Kidney tubule cell (primary cell): ENCODE measurements around the gene PGR.

Source experiments
- DNase-seq: peaks from one replicate; pipeline ENCODE4 v3.0.0-alpha.2; 2018; ENCODE audit warnings: low spot score

The PGR gene

GRCh38 chr11:101129203-101129943, at the start of gene PGR:
Gene PGR (minus strand): TSS chr11:101129813. CDS start chr11:101129070, 743 bp downstream.
- no peak for DNase-seq

GRCh38 chr11:101176381-101176780, 46.8 kb upstream of the PGR start:
- DNase-seq: no peak

DNA sequence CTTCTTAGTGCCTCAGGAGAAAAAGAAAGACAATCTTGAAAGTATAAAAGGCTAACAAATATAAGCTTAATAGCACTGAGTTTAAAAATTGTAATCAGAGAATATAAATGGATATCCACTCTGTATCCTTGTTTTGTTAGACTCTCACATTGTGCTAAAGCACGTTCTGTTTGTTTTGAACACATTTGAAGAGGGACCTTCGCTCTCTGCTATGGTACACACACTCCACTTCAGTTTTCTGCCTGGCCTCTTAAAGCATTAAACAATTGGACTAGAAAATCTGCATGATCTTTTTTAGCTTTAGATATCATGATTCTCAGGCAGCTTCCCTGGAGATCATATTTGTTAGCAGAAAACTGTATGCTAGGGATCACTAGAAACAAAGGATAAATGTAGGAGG, 40.3 kb upstream of the PGR start:
- no peak for DNase-seq

DNA sequence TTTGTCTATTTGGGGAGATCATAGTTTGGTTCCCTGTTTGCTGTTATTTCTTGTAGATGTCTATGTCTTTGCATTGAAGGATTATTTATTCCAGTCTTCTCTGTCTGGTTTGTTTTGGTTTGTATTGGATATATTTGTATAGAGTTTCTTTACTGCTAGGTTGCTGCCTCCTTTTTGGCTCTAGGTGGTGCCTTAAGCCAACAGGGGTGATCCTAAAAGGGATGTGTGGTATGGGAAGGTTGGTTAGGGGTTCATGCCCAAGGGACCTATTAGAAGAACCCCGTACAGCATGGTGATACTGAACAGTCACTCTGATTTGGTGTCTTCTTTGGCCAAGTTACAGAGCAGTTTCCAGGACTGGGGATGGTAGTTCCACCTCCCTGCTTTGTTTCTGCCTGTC, 36.4 kb upstream of the PGR start:
- DNase-seq: no peak

- DNase-seq: no peak
Measured at GRCh38 chr11:101158119-101158518, 28.5 kb upstream of the PGR start.

GRCh38 chr11:101138245-101138930, 8.8 kb upstream of the PGR start:
- no peak for DNase-seq

- DNase-seq: peak; percentile 8
Measured at GRCh38 chr11:101133190-101133589, 3.6 kb upstream of the PGR start.

- no peak for DNase-seq
Measured at GRCh38 chr11:101128571-101129202, 926 bp downstream of the PGR start.

DNA sequence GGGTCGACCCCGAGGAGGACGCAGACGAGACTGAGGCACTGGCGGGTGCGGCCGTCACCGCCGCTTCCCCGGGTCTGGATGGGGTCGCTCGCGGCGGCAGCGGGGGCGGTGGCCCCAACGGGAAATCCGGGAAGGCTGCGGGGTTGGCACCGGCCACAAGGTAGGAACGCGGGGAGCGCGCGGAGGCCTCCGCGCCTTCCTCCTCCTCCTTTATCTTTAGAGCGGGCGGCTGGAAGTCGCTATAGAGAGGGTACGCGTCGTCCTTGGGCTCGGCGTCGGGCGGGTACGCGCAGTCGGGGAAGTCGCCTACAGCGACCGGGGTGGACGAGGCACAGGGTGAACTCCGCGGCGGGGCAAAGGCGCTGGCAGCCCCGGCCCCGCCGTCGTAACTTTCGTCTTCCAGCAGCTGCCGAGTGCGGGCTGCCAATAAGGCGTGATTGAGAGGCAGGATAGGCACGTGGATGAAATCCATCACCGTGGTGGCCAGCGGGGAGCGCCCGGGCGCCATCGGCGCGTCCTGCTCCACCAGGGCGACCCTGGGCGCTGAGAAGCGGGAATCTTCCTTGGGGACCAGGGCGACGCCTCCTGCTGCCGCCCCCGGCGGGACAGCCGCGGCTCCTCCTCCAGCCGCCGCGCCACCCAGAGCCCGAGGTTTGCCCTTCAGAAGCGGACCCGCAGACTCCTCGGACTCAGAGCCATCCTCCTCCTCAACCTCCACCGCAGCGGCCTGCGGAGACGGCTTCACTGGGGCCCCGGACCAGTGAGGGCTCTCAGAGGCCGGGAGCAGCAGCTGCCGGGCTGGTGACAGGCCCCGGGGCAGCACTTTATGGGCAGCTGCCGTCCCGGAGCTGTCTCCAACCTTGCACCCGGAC, 1.7 kb downstream of the PGR start:
- no peak for DNase-seq

DNA sequence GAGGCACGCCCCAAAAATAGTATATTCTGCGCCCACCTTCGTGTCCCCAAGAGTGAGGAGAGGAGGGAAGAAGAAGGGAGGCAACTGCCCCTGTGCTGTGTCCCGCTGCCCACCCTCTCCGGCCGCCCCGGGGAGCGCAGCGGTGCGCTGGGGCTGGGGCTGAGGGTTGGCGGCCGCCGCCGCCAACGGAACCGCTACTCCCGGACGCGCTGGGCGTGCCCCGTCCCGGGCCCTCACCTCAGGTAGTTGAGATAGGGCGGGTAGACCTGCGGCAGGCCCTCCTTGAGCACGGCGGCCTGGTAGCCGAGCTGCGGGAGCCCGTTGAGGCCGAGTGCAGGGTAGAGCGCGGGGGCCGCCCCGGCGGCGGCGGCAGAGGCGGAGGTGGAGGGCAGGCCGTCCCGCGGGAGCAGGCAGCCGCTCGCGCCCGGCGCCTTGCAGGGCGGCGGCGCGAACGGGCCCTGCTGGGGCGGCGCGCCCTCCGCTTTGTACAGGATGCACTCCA, 2.4 kb downstream of the PGR start:
- DNase-seq: peak; percentile 6

GRCh38 chr11:101126551-101127196, 2.9 kb downstream of the PGR start:
- no peak for DNase-seq

DNA sequence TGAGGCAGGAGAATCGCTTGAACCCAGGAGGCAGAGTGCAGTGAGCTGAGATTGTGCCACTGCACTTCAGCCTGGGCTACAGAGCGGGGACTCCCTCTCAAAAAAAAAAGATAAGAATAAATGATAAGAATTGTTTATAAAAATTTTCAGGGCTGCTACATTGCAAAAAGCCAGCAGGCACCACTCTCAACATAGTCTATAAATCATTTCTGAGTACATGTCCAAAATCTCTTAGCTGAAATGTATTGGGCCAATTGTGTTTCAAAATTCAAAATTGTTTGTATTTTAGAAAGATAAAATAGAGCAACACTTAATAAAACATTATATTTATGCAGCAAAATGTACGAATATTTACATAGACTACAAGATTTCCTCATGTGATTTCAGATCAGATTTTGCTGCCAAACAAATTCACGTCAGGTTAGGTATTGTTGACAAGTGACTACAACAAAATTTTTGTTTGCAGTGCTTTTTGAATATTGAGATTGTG, 13.9 kb downstream of the PGR start:
- DNase-seq: no peak

DNA sequence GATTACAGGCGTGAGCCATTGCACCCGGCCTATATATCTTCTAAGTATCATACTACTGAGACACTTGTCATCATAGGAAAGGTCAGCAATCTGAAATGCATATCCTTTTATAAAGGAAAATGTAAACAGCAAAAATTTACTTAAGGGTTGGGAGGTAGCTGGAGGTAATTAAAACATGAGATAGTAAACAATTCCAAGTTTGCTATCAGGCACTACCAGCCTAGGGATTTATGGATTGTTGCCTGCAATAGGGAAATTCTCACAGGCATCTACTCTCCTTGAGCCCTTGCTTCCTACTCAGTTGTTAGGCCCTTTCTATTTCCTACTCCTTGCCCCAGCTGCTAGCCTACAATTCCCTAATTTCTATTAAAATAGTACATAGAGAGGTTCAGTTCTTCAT, 16.1 kb downstream of the PGR start:
- no peak for DNase-seq

- DNase-seq: no peak
Measured at GRCh38 chr11:101104716-101105115, 24.9 kb downstream of the PGR start.

- no peak for DNase-seq
Measured at GRCh38 chr11:101103433-101103832, 26.2 kb downstream of the PGR start.

- DNase-seq: no peak
Measured at GRCh38 chr11:101100601-101101000, 29.0 kb downstream of the PGR start.

DNA sequence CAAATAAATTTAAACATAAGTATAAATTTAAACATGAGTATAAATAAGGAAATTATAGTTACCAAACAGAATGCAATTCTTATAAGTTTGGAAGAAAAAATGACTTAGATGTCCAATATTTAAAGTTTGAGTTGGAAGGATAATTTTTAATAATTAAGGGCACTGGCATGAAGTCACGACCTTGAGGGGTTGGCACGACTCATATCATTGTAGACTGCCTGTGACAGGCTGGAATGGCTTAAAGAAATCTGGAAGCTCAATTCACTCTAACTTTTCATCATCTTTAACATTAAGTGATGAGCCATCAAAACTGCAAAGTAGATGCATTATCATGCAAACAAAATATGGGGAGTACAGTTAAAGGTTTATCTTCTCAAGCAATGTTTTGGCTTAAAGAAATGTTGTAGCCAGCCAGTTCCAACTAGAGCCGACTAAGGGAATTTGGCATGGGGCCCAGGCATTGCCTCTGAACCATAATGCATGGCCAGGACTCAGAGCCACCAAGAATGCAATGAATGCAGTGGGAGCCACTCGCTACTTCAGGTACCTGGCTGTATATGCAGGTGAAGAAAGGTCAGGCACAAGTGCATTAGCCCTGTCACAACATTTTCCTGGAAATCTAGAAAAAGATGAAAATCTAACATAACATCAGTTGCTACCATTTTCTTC, 33.4 kb downstream of the PGR start:
- DNase-seq: peak; percentile 6

DNA sequence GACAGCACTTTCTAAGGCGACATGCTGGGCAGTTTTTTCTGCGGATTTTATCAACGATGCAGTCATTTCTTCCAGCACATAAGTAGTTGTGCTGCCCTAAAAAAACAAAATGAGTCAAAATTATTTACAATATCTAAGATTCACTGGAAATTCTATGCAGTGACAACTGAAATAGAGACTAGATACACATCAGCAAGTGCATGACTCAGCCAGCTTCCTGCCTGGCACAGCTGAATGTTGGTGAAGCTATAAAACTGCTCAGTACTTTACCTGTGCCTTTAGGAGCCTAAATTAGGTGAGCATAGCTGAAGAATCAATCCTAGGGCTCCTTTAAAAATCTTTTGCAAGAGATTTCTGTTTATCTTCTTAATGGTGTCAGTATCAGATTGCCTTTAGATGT, 37.8 kb downstream of the PGR start:
- peak; percentile 9 for DNase-seq

DNA sequence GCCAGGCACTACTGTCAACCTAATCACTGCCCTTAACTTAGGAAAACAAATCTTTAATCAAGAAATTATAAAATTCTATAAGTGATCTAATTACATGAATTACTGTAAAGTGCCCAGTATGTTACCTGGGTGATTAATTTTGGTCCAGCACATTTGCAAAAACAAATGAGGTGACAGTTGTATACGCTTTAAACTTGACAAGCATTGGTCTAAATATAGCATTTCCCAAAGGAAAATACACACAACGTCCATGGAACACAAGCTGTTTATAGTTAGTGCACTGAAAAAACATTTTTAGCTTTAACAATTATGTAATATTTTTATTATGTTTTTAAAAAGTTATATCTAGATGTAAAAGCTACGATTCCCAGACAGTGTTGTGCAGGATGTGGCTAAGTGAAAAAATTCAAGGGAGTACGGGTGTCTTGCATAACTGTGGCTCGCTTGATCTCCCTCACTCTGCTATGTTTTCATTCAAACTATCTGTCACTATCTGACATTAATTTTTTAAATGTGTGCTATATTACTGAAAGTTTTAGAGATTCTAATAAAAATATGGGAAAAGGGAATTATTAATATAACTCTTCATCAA, 38.8 kb downstream of the PGR start:
- no peak for DNase-seq

DNA sequence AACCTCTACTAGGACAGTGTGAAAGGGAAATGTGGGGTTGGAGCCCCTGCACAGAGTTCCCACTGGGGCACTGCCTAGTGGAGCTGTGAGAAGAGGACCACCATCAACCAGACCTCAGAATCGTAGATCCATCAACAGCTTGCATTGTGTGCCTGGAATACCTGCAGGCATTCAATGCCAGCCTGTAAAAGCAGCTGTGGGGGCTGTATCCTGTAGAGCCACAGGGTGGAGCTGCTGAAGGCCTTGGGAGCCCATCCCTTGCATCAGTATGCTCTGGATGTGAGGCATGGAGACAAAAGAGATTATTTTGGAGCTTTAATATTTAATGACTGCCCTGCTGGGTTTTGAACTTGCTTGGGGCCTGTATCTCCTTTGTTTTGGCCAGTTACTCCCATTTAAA, 46.3 kb downstream of the PGR start:
- no peak for DNase-seq
